A172 (cell line): Measurements from ENCODE around the gene MEF2D. TPM values are rescaled to one million over a fixed set of nuclear protein-coding genes. Genes with fewer than 3 reads are reported as not detected.
A peak's percentile ranks its signal among the peaks of the same experiment; 100 is the strongest.

Experiments
- DNase-seq: peaks from one replicate; pipeline ENCODE4 v3.0.0-alpha.2; 2015; ENCODE audit warnings: low spot score
- total RNA-seq: library from RNA; depleted of rRNA; stranded (reverse); fragments of >200 nt; shearing (Covaris generic); gene quantifications from 2 replicates; pipeline ENCODE4 v1.2.3, GENCODE V29; 2014

MEF2D gene
- total RNA-seq, 1 experiment from 2014 or later = 14.6 TPM

GRCh38 chr1:156524481-156524869, 23.9 kb upstream of the MEF2D start:
- no peak for DNase-seq

- no peak for DNase-seq
These were observed 23.4 kb upstream of the MEF2D start for GRCh38 chr1:156523801-156524480.

- no peak for DNase-seq
These were observed 21.9 kb upstream of the MEF2D start for GRCh38 chr1:156522443-156522970.

DNA sequence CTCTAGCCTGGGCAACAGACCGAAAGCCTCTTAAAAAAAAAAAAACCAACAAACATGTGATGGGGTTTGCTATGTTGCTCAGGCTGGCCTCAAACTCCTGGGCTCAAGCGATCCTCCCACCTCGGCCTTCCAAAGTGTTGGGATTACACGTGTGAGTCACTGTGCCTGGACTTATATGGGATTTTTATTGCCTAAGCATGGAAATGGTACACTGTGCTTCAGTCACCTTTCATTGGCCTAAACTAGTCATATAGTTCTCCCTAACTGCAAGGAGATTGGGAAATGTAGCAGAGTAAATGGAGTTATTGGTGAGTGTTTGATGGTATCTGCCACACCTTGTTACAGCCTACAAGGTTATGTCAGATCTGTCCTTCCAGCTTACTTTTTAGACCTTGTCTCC, 17.2 kb upstream of the MEF2D start:
- DNase-seq = no peak

DNA sequence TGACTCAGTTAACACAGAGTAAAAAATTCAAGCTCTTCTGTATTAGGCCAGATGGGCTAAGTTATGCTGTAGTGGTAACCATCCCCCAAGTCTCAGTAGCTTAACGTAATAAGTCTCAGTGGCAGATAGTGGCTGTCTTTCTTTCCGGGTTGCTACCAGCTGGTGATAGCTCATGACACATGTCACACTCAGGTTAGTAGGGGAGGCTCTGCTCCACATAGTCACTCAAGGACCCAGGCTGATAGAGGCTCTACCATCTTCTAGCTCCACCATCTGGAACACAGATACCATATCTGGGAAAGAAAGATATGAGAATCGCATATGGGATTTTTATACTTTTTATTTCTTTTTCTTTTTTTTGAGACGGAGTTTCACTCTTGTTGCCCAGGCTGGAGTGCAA, 16.2 kb upstream of the MEF2D start:
- DNase-seq = no peak

- no peak for DNase-seq
These were observed 15.4 kb upstream of the MEF2D start for GRCh38 chr1:156515956-156516355.

DNA sequence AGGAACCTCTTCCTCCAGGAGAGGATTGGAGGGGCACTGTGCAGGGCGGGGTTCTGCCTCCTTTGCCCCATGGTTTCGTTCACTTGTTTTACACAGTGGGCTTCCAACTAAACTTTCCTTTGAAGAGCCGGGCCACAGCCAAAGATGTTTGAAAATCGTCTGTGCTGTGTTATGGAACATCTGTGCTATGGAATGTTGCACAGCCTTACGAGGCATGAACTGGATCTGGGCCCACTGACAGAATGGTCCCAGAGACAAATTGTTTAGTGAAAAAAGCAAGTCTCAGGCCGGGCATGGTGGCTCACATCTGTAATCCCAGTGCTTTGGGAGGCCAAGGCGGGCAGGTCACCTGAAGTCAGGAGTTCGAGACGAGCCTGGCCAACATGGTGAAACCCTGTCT, 12.6 kb upstream of the MEF2D start:
- DNase-seq = no peak

GRCh38 chr1:156511644-156512043, 11.1 kb upstream of the MEF2D start:
- no peak for DNase-seq

- DNase-seq = no peak
These were observed 10.1 kb upstream of the MEF2D start for GRCh38 chr1:156510709-156511108.

DNA sequence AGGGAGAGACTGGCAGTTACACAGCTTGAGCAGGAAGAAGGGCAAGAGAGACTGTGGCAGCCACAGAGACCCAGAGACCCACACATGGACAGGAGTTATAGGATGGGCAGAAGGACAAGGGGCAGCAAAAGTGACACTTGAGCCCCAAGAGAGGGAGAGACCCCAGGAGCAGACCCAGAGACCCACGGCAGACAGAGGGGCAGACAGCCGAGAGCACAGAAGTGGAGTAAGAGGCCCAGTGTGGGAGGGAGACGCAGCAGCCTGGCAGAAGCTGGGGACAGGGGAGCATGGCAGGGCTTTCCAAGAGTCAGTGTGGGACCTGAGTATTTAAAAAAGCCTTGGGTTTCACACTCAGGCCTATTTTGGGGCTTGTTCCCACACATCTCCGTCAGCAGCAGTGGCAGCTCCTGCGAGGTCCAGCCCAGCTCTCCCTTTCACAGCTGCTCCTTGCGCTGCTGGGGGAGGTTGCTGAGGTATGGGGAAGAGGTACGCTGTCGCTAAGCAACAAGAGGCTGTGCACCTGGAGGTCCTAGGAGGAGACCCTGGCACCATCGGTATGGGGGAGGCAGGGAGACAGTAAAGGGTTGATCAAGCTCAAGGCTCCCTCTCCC, 9.0 kb upstream of the MEF2D start:
- DNase-seq = no peak

DNA sequence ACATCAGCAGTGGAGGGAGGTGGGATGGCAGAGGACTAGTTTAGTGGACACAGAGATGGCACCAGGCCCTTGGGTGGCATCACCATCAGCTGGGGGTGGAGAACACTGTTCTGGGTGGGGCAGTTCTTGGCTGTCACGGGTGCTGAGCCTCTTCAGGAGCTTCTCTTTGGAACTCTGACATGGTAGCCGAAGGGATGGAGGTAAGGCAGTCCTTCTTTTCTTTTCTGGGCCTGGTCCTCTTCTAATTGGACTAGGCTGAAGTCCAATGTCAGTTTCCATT, 8.3 kb upstream of the MEF2D start:
- no peak for DNase-seq

GRCh38 chr1:156508205-156508954, 7.8 kb upstream of the MEF2D start:
- DNase-seq = peak; percentile 62

DNA sequence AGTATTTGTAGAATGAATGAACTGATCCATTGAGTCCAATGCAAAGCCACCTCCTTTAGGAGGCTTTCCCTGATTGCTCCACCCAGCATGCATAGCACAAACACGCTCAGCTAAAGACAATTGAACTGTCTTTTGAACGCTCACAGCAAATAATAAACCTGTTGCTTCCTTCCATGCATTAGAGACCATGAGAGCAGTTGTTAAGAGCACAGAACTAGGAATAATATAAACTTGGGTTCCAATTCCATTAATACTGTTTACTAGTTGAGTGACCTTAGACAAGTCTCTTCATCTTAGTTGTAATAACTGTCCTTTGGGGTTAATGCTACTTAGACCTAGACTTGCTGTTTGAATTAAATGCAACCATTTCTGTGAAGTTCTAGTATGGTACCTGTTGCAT, 5.9 kb upstream of the MEF2D start:
- DNase-seq = no peak

GRCh38 chr1:156505679-156506298, 5.2 kb upstream of the MEF2D start:
- no peak for DNase-seq

- peak; percentile 100 for DNase-seq
These were observed 4.5 kb upstream of the MEF2D start for GRCh38 chr1:156504821-156505678.

DNA sequence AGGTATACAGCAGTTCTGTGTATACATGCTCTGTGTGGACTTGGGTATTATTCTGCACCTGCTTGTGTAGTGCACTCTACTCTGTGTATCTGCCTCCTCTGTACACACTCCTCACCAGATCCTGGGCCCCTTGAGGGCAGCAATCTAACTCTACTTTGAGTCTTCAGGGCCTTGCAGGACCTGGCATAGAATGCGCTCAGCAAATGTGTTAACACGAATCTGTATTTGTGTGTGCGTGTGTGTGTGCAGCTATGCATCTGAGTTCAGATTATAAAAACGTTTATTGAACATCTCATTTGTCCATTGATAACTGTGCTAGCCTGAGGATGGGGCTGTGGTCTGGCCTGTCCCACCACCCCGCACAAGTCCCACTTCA, 3.9 kb upstream of the MEF2D start:
- DNase-seq = peak; percentile 51

- DNase-seq = peak; percentile 51
These were observed 3.3 kb upstream of the MEF2D start for GRCh38 chr1:156503698-156504437.

DNA sequence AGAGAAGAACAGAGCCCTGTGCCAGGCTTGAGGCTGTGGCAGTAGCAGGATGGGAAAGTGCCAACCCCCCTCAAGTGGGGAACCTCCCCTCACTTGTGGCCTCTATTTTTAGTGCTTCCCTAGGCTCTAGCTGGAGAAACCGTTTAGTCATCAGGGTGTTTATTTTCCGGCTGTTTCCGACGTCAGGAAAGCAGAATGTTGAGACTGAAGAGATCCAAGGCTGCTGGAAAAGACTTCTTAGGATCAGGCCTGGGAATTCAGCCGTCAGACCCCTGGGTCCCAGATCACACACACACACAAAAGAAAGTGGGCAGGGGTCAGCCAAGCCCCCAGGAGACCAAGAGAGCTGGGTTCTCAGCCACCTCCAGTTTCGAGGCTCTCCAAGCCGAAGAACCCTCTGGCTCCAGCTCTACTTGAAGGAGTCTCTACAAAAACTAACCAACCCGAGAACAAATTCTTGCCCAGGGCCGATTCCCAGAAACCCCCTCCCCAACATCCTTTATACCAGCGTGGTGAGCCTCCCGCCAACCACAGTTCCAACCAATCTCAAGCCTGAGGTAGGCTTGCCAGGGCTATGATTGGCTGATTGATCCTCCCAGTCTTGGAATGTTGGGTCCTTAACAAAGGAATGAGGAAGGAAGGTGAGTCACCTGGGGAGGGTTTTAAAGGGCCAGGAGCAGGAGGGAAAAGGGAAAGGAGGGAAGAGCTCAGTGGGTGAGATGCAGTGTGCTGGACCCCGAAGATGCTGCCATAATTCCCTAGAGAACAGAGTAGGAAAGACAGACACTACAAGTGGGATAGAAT, 2.5 kb upstream of the MEF2D start:
- peak; percentile 100 for DNase-seq

- no peak for DNase-seq
These were observed 1.9 kb upstream of the MEF2D start for GRCh38 chr1:156502391-156502893.
